ENCODE data around the gene NACC2. TPM values are rescaled to one million over a fixed set of nuclear protein-coding genes. Genes with fewer than 3 reads are reported as not detected.
A peak's percentile ranks its signal among the peaks of the same experiment; 100 is the strongest.

NACC2 gene
- total and polyA plus RNA-seq, 8 donors: 3.6 to 29.5 (median 5.5) TPM

- DNase-seq (peak in 1 of 4 donors; percentile 39), ATAC-seq (no peak)
- H3K27me3 ChIP-seq: peaks cover 5 to 74% of the 10 kb centered on the region in 2 donors
- no peaks in the 10 kb centered on the region for H3K36me3 ChIP-seq
- TF ChIP-seq CTCF (IDR thresholded peaks at IDR 0.05): no peak
- no peaks in the 10 kb centered on the region for H3K4me1 ChIP-seq
- intact Hi-C loops (cut with DNase I): no loop called here
- H3K9me3 ChIP-seq: no peaks in the 10 kb centered on the region
- no peak overlapping the region for H3K4me3 ChIP-seq
- H3K27ac ChIP-seq: no peak overlapping the region
These were observed 47.3 kb upstream of the NACC2 start for GRCh38 chr9:136142414-136142796.

GRCh38 chr9:136141682-136142413, 46.8 kb upstream of the NACC2 start:
- Histone ChIP-seq H3K4me3 (no peak overlapping the region), H3K27me3 (peaks cover 4 to 74% of the 10 kb centered on the region in 2 donors), H3K27ac (no peak overlapping the region), H3K4me1 (no peaks in the 10 kb centered on the region), H3K36me3 (no peaks in the 10 kb centered on the region), H3K9me3 (no peaks in the 10 kb centered on the region)
- ATAC-seq: no peak
- no peak for TF ChIP-seq CTCF (IDR thresholded peaks at IDR 0.05)
- DNase-seq: peak in 1 of 4 donors; percentile 62
- intact Hi-C loops (cut with DNase I): no loop called here

- intact Hi-C loops (cut with DNase I): no loop called here
- Histone ChIP-seq H3K27me3 (peaks cover 4 to 74% of the 10 kb centered on the region in 2 donors), H3K4me1 (no peaks in the 10 kb centered on the region), H3K36me3 (no peaks in the 10 kb centered on the region), H3K4me3 (no peak overlapping the region), H3K9me3 (no peaks in the 10 kb centered on the region), H3K27ac (no peak overlapping the region)
- DNase-seq: peak in 2 of 4 donors; percentile 28 to 62
- no peak for TF ChIP-seq CTCF (IDR thresholded peaks at IDR 0.05)
- no peak for ATAC-seq
These were observed 45.9 kb upstream of the NACC2 start for GRCh38 chr9:136140966-136141365.

GRCh38 chr9:136140046-136140445, 45.0 kb upstream of the NACC2 start:
- DNase-seq: no peak
- Histone ChIP-seq H3K9me3 (no peaks in the 10 kb centered on the region), H3K36me3 (no peaks in the 10 kb centered on the region), H3K27ac (no peak overlapping the region), H3K4me1 (no peaks in the 10 kb centered on the region), H3K27me3 (peaks cover 11 to 74% of the 10 kb centered on the region in 2 donors), H3K4me3 (no peak overlapping the region)
- ATAC-seq: no peak
- no peak for TF ChIP-seq CTCF (IDR thresholded peaks at IDR 0.05)
- intact Hi-C loops (cut with DNase I): no loop called here

GRCh38 chr9:136138566-136138965, 43.5 kb upstream of the NACC2 start:
- TF ChIP-seq CTCF (IDR thresholded peaks at IDR 0.05): no peak
- H3K27ac ChIP-seq: no peak overlapping the region
- peaks cover 2 to 4% of the 10 kb centered on the region in 2 donors for H3K4me1 ChIP-seq
- ATAC-seq (no peak), DNase-seq (peak in 2 of 4 donors; percentile 33 to 71)
- intact Hi-C loops (cut with DNase I): no loop called here
- no peak overlapping the region for H3K4me3 ChIP-seq
- peaks cover 26 to 74% of the 10 kb centered on the region in 2 donors for H3K27me3 ChIP-seq
- no peaks in the 10 kb centered on the region for H3K36me3 ChIP-seq
- H3K9me3 ChIP-seq: no peaks in the 10 kb centered on the region

Measured in left lung (tissue), 10 donors.